ENCODE data around the gene LAMC2.

LAMC2 gene

GRCh38 chr1:183178545-183178944, 7.5 kb upstream of the LAMC2 start:
- TF ChIP-seq CTCF (IDR thresholded peaks at IDR 0.05; ENCODE audit: control extremely low read depth, extremely low read depth, low read depth, missing control alignments): no peak
- DNase-seq (ENCODE audit: extremely low spot score): no peak
- ChIA-PET POLR2A (no interaction called here), CTCF (interaction anchor here (1.3 to 2.3 kb wide), 3 partner anchors 11 to 216 kb away, joined by 3 to 8 read pairs (median 5); no protein-coding TSS in a partner anchor)

- no peak for DNase-seq (ENCODE audit: extremely low spot score)
- ChIA-PET CTCF (interaction anchor here (1.3 to 2.3 kb wide), 3 partner anchors 12 to 216 kb away, joined by 3 to 8 read pairs (median 5); no protein-coding TSS in a partner anchor), POLR2A (no interaction called here)
- no peak for TF ChIP-seq CTCF (IDR thresholded peaks at IDR 0.05; ENCODE audit: control extremely low read depth, extremely low read depth, low read depth, missing control alignments)
Observed at GRCh38 chr1:183179033-183179432, 7.0 kb upstream of the LAMC2 start.

- ChIA-PET POLR2A (no interaction called here), CTCF (no interaction called here)
- no peak for DNase-seq (ENCODE audit: extremely low spot score)
- no peak for TF ChIP-seq CTCF (IDR thresholded peaks at IDR 0.05; ENCODE audit: control extremely low read depth, extremely low read depth, low read depth, missing control alignments)
Observed at GRCh38 chr1:183180218-183180617, 5.8 kb upstream of the LAMC2 start.

- TF ChIP-seq CTCF (IDR thresholded peaks at IDR 0.05; ENCODE audit: control extremely low read depth, extremely low read depth, low read depth, missing control alignments): no peak
- peak; percentile 51 for DNase-seq (ENCODE audit: extremely low spot score)
- CTCF ChIA-PET: no interaction called here
- POLR2A ChIA-PET: no interaction called here
Observed at GRCh38 chr1:183180634-183181056, 5.4 kb upstream of the LAMC2 start.

GRCh38 chr1:183186841-183187240, 777 bp downstream of the LAMC2 start:
- TF ChIP-seq CTCF (IDR thresholded peaks at IDR 0.05; ENCODE audit: control extremely low read depth, extremely low read depth, low read depth, missing control alignments): no peak
- ChIA-PET POLR2A (no interaction called here), CTCF (interaction anchor here (1.4 kb wide), 1 partner anchor 224 kb away, joined by 4 read pairs; no protein-coding TSS in a partner anchor)
- no peak for DNase-seq (ENCODE audit: extremely low spot score)

GRCh38 chr1:183188240-183188639, 2.2 kb downstream of the LAMC2 start:
- CTCF ChIA-PET: interaction anchor here (1.7 kb wide), 1 partner anchor 39 kb away, joined by 3 read pairs; no protein-coding TSS in a partner anchor

More at GRCh38 chr1:183188240-183188639, 2.2 kb downstream of the LAMC2 start:
- DNase-seq (ENCODE audit: extremely low spot score): no peak
- POLR2A ChIA-PET: no interaction called here
- no peak for TF ChIP-seq CTCF (IDR thresholded peaks at IDR 0.05; ENCODE audit: control extremely low read depth, extremely low read depth, low read depth, missing control alignments)

All from GM10248 (cell line).